Bronchial epithelial cell (primary cell): ENCODE measurements around the gene SRPK2. TPM values are rescaled to one million over a fixed set of nuclear protein-coding genes. Genes with fewer than 3 reads are reported as not detected.

ENCODE experiments used
- DNase-seq: peaks from one replicate; pipeline ENCODE4 v3.0.0-alpha.2; 2010; ENCODE audit warnings: low read depth
- FAIRE-seq: peaks from 2 replicates; lab custom pipeline; 2011; peaks lifted over from hg19 to GRCh38; lab: Jason Lieb, UNC
- H3K27me3 ChIP-seq: 2 replicates; pipeline ENCODE4 v1.5.1; 2011; ENCODE audit warnings: low read length; ENCODE audit not compliant: control insufficient read depth, insufficient read depth
- H3K36me3 ChIP-seq: 2 replicates; pipeline ENCODE4 v1.5.1; 2011; ENCODE audit warnings: low read length; ENCODE audit not compliant: control insufficient read depth, insufficient read depth
- H3K4me3 ChIP-seq: 2 replicates; pipeline ENCODE4 v1.5.1; 2011; ENCODE audit warnings: mild to moderate bottlenecking, low read depth, low read length, control low read depth
- CTCF ChIP-seq: IDR thresholded peaks from 2 replicates; pipeline ENCODE4 v1.5.1; 2011; ENCODE audit warnings: mild to moderate bottlenecking, moderate library complexity, low read length, control low read depth, inconsistent platforms; ENCODE audit not compliant: insufficient read depth, severe bottlenecking
- total RNA-seq: library from RNA; depleted of rRNA; stranded (reverse); fragments of >200 nt; gene quantifications from 2 replicates; pipeline ENCODE4 v1.2.1, GENCODE V29; 2014

The SRPK2 gene
- total RNA-seq, 1 donor from 2014 or later: 43.4 TPM

DNA sequence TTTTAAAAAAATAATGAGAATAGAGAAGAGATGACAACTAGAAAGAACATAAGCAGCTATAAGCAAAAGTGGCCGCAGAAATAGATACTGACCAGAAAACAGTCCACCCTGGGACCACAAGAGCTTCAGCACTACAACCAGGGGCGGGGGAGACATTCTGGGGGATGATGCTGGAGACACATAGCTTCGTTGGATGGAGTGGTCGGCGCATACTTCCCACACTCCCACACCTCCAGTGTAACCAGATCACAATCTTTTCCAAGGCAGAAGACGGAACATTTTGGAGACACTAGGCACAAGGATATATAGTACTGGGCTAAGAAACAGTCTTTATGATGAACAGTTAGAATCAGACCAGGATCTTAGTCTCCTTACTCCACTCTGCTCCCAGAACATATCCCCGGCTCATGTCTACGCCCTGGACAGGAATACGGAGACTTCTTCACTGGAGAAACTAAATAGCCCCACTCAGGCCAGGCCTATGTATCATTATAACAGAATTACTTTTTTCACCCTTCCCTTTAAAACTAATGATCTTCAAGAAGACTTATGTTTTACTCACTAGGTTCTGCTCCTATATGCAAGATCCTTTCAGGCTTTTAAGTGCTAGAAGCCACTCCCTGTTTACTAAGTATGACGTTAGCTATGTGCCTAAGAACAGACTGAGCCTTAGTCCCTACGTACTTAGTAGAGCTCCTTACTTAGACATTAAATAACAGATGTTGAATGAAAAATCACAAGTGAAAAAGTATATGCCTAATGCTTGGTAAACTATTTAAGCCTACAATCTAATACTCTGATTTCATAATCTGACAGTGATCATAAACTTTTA, 169.6 kb downstream of the SRPK2 start:
- no peak overlapping the region for H3K4me3 ChIP-seq
- DNase-seq (peak; percentile 92), FAIRE-seq (no peak)
- no peaks in the 10 kb centered on the region for H3K36me3 ChIP-seq
- H3K27me3 ChIP-seq: no peaks in the 10 kb centered on the region
- TF ChIP-seq CTCF: no peak

DNA sequence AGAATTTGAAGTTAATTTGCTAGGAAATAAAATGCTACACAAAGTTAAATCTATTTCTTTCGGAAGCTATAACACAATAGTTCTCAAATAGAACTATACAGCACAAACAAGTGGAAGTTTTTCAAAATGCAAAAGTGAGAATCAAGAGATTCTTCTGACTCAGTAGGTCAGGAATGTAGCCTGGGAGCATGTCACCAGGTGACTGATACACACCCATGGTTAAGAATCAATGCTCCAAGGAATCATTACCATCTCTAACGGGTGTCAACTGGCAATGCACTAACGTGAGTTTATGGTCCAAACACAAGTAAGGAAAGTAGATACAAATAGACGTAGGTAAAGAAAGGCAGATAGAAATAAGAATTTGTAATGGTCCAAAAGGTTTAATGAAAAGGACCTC, 170.5 kb downstream of the SRPK2 start:
- H3K4me3 ChIP-seq: no peak overlapping the region
- peak; percentile 89 for DNase-seq

GRCh38 chr7:105216786-105217185, 171.9 kb downstream of the SRPK2 start:
- Histone ChIP-seq H3K4me3 (no peak overlapping the region), H3K36me3 (peaks cover 1% of the 10 kb centered on the region), H3K27me3 (no peaks in the 10 kb centered on the region)
- DNase-seq: no peak
- no peak for TF ChIP-seq CTCF
- FAIRE-seq: no peak

More for the DNA sequence above, 170.5 kb downstream of the SRPK2 start:
- no peak for TF ChIP-seq CTCF
- H3K27me3 ChIP-seq: no peaks in the 10 kb centered on the region
- no peak for FAIRE-seq
- no peaks in the 10 kb centered on the region for H3K36me3 ChIP-seq

- DNase-seq: no peak
- Histone ChIP-seq H3K27me3 (no peaks in the 10 kb centered on the region), H3K36me3 (peaks cover 1% of the 10 kb centered on the region), H3K4me3 (no peak overlapping the region)
- no peak for FAIRE-seq
- no peak for TF ChIP-seq CTCF
Measured at GRCh38 chr7:105215821-105216220, 172.9 kb downstream of the SRPK2 start.

DNA sequence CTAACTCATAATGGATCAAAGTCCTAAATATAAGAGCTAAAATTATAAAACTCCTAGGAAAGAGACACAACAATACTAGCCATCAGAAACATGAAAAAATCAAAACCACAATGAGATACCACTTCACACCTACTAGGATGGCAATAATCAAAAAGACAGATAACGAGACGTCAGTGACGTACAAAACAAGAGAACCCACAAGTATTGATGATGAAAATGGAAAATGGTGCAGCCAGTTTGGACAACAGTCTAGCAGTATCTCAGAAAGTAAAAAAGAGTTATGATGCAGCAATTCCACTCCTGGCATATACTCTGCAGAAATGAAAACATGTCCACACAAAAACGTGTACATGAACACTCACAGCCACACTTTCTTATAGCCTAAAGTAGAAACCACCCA, 173.5 kb downstream of the SRPK2 start:
- H3K27me3 ChIP-seq: no peaks in the 10 kb centered on the region
- no peak for FAIRE-seq

More for the DNA sequence above, 173.5 kb downstream of the SRPK2 start:
- no peak for DNase-seq
- Histone ChIP-seq H3K4me3 (no peak overlapping the region), H3K36me3 (peaks cover 1% of the 10 kb centered on the region)
- no peak for TF ChIP-seq CTCF
